Panc1 (cell line): Measurements from ENCODE around the gene SDK2. TPM values are rescaled to one million over a fixed set of nuclear protein-coding genes. Genes with fewer than 3 reads are reported as not detected.

Source experiments
- ATAC-seq: fragments of 200-7000 bp; cut with Tn5 transposase; 2 replicates; pipeline ENCODE4 v1.9.1; 2020; ENCODE audit warnings: mild to moderate bottlenecking, moderate library complexity
- BruUV-seq: library from RNA; stranded (reverse); fragments of 400-500 nt; replicated peaks from 2 replicates; lab custom pipeline; 2021; lab: Mats Ljungman, UMichigan
- CTCF ChIA-PET: fragments of 300-600 bp; sonication (Branson Sonifier 250); formaldehyde crosslinking; loops from one replicate; lab custom pipeline; 2022; ENCODE audit warnings: antibody characterized with exemption; lab: Charles Lee
- POLR2A ChIA-PET: fragments of 300-600 bp; sonication (Branson Sonifier 250); formaldehyde crosslinking; loops from one replicate; lab custom pipeline; 2022; ENCODE audit warnings: antibody characterized with exemption; lab: Charles Lee
- DNase-seq: peaks from one replicate; pipeline ENCODE4 v3.0.0-alpha.2; 2010; ENCODE audit warnings: low read depth, low spot score
- H3K27ac ChIP-seq: 2 replicates; pipeline ENCODE4 v1.5.1; 2011; ENCODE audit warnings: mild to moderate bottlenecking, low read length, inconsistent platforms
- H3K27me3 ChIP-seq: fragments of 200-500 bp; sonication (Bioruptor generic); 2 replicates; pipeline ENCODE4 v1.6.0; 2014; ENCODE audit warnings: low read length, inconsistent platforms; ENCODE audit not compliant: control insufficient read depth, insufficient read depth
- H3K36me3 ChIP-seq: fragments of 200-500 bp; sonication (Bioruptor generic); 2 replicates; pipeline ENCODE4 v1.5.1; 2014; ENCODE audit warnings: inconsistent platforms, mild to moderate bottlenecking, low read length, moderate library complexity; ENCODE audit not compliant: control insufficient read depth, insufficient read depth
- H3K4me1 ChIP-seq: 2 replicates; pipeline ENCODE4 v1.5.1; 2011; ENCODE audit warnings: inconsistent platforms, mild to moderate bottlenecking, low read length, moderate library complexity; ENCODE audit not compliant: control insufficient read depth, insufficient read depth
- H3K4me3 ChIP-seq, 2 experiments: 2 replicates each; pipeline ENCODE4 v1.5.1; 2011 to 2012; ENCODE audit warnings: low read depth in 2 of 2, low read length in 2 of 2, mild to moderate bottlenecking in 2 of 2, inconsistent platforms in 1 of 2, moderate library complexity in 1 of 2
- H3K9me3 ChIP-seq: fragments of 200-500 bp; sonication (Bioruptor generic); 2 replicates; pipeline ENCODE4 v1.5.1; 2014; ENCODE audit warnings: low read depth, mild to moderate bottlenecking, inconsistent platforms, low read length, moderate library complexity; ENCODE audit not compliant: control insufficient read depth, insufficient read depth
- CTCF ChIP-seq: fragments of 450-650 bp; IDR thresholded peaks from 2 replicates; pipeline ENCODE4 v1.5.1; 2017; ENCODE audit warnings: mild to moderate bottlenecking
- POLR2AphosphoS5 ChIP-seq: IDR thresholded peaks from 2 replicates; pipeline ENCODE4 v1.6.1; 2012; ENCODE audit warnings: mild to moderate bottlenecking, low read depth, low read length, moderate library complexity
- REST ChIP-seq, 2 experiments: IDR thresholded peaks; 2 replicates each; pipeline ENCODE4 v1.6.1; 2011 to 2012; ENCODE audit warnings: low read depth in 2 of 2, control low read depth in 1 of 2, low read length in 1 of 2, mild to moderate bottlenecking in 1 of 2, moderate library complexity in 1 of 2; ENCODE audit not compliant: insufficient read depth in 1 of 2
- SIN3A ChIP-seq: IDR thresholded peaks from 2 replicates; pipeline ENCODE4 v1.6.1; 2012; ENCODE audit warnings: low read depth, mild to moderate bottlenecking, low read length, moderate library complexity, borderline replicate concordance; ENCODE audit not compliant: insufficient read depth
- TCF7L2 ChIP-seq: IDR thresholded peaks from 2 replicates; pipeline ENCODE4 v1.6.1; 2011; ENCODE audit warnings: mild to moderate bottlenecking, low read depth, low read length, inconsistent platforms
- in situ Hi-C: cut with HindIII; loops from 2 replicates; pipeline ENCODE4 v1.10.0; 2016; ENCODE audit warnings: low sequenced_read_pairs, low pct_unique_long_range_greater_than_20kb
- intact Hi-C: fragments of 100-400 bp; cut with micrococcal nuclease; formaldehyde crosslinking; loops from one replicate; pipeline ENCODE4 v1.10.0; 2022; ENCODE audit not compliant: unreplicated experiment
- total RNA-seq: library from RNA; stranded (reverse); gene quantifications from one replicate; pipeline ENCODE4 v1.2.1, GENCODE V29; 2021; ENCODE audit not compliant: unreplicated experiment

Gene SDK2
- total RNA-seq, 1 experiment from 2014 or later = 0.41 TPM

- Histone ChIP-seq H3K27me3 (no peaks in the 10 kb centered on the region), H3K27ac (no peak overlapping the region), H3K36me3 (no peaks in the 10 kb centered on the region), H3K4me1 (no peaks in the 10 kb centered on the region), H3K4me3 (no peak overlapping the region), H3K9me3 (no peaks in the 10 kb centered on the region)
- TF ChIP-seq REST (IDR thresholded peaks at IDR 0.05; ENCODE audit: insufficient read depth in 1 of 2, low read depth in 2 of 2, low read length in 1 of 2) (no peak), POLR2AphosphoS5 (no peak), TCF7L2 (no peak), SIN3A (no peak)
- BruUV-seq = no TSS peak
- DNase-seq (no peak), ATAC-seq (no peak)
- POLR2A ChIA-PET = no interaction called here
- CTCF ChIA-PET = interaction anchor here (0.6 to 0.7 kb wide), 2 partner anchors 10 to 184 kb away, joined by 3 to 5 read pairs; no protein-coding TSS in a partner anchor
- intact Hi-C loops = no loop called here
- in situ Hi-C loops = no loop called here
Measured at GRCh38 chr17:73595068-73595467, 49.2 kb downstream of the SDK2 start.

- Histone ChIP-seq H3K4me1 (no peaks in the 10 kb centered on the region), H3K9me3 (no peaks in the 10 kb centered on the region), H3K4me3 (no peak overlapping the region), H3K36me3 (no peaks in the 10 kb centered on the region), H3K27me3 (no peaks in the 10 kb centered on the region), H3K27ac (no peak overlapping the region)
- TF ChIP-seq POLR2AphosphoS5 (no peak), SIN3A (no peak), REST (IDR thresholded peaks at IDR 0.05; ENCODE audit: insufficient read depth in 1 of 2, low read depth in 2 of 2, low read length in 1 of 2) (no peak), TCF7L2 (no peak), CTCF (no peak)
- BruUV-seq = no TSS peak
- ChIA-PET CTCF (interaction anchor here (0.7 kb wide), 1 partner anchor 10 kb away, joined by 5 read pairs; no protein-coding TSS in a partner anchor), POLR2A (no interaction called here)
- DNase-seq (no peak), ATAC-seq (no peak)
- intact Hi-C loops (no loop called here), in situ Hi-C loops (no loop called here)
Measured at GRCh38 chr17:73594598-73594997, 49.6 kb downstream of the SDK2 start.
